Astrocyte (in vitro differentiated cells and primary cell): ENCODE data around the gene SPAG6.

ENCODE experiments used
- CTCF ChIP-seq: IDR thresholded peaks from 2 replicates; pipeline ENCODE4 v1.5.1; 2011; ENCODE audit warnings: low read depth, mild to moderate bottlenecking, inconsistent platforms, low read length, moderate library complexity; ENCODE audit not compliant: insufficient read depth
- EZH2 ChIP-seq: IDR thresholded peaks from 2 replicates; pipeline ENCODE4 v1.6.1; 2012; ENCODE audit warnings: mild to moderate bottlenecking, low read length, inconsistent platforms; ENCODE audit not compliant: insufficient read depth

GRCh38 chr10:22333167-22333974, 11.9 kb upstream of the SPAG6 start:
- TF ChIP-seq CTCF: no peak
- no peak for TF ChIP-seq EZH2
